HEK293 (cell line): ENCODE results near the gene ATP6V1B1.

Source experiments
- CTCF ChIA-PET: fragments of 350-600 bp; formaldehyde crosslinking; extraction: SDS; loops from one replicate; lab custom pipeline; 2021; ENCODE audit warnings: antibody characterized with exemption; lab: Yijun Ruan, JAX
- POLR2A ChIA-PET: fragments of 300-600 bp; formaldehyde crosslinking; extraction: SDS; loops from one replicate; lab custom pipeline; 2020; ENCODE audit warnings: antibody characterized with exemption, inconsistent platforms; lab: Yijun Ruan, JAX
- H3K27ac ChIP-seq: fragments of 200-500 bp; sonication (Bioruptor generic); 2 replicates; pipeline ENCODE4 v1.5.1; 2014; ENCODE audit warnings: low read depth, low read length, control low read depth, inconsistent platforms; ENCODE audit errors: extremely low read depth
- H3K36me3 ChIP-seq, 2 experiments: fragments of 200-500 bp in 1 of 2; sonication (Bioruptor generic) in 1 of 2; 1 replicate in 1 of 2; 2 replicates in 1 of 2; pipeline ENCODE4 v1.5.1; 2014 to 2017; ENCODE audit warnings: inconsistent platforms in 2 of 2, low read length in 2 of 2; ENCODE audit not compliant: control insufficient read depth in 2 of 2, insufficient read depth in 1 of 2
- H3K4me1 ChIP-seq: fragments of 200-500 bp; sonication (Bioruptor generic); 2 replicates; pipeline ENCODE4 v1.5.1; 2014; ENCODE audit warnings: mild to moderate bottlenecking, low read length, inconsistent platforms; ENCODE audit not compliant: control insufficient read depth, insufficient read depth
- H3K4me3 ChIP-seq: 2 replicates; pipeline ENCODE4 v1.5.1; 2011; ENCODE audit warnings: low read depth, mild to moderate bottlenecking, control low read depth, low read length, moderate library complexity
- H3K9me3 ChIP-seq: fragments of 200-500 bp; sonication (Bioruptor generic); 2 replicates; pipeline ENCODE4 v1.5.1; 2014; ENCODE audit warnings: low read depth, low read length, inconsistent platforms; ENCODE audit not compliant: control insufficient read depth, insufficient read depth
- KLF10 ChIP-seq: fragments of 450-650 bp; IDR thresholded peaks from 2 replicates; pipeline ENCODE4 v1.5.1; 2018; ENCODE audit warnings: missing biosample characterization, mild to moderate bottlenecking, missing genetic modification characterization
- PRDM1 ChIP-seq: fragments of 450-650 bp; formaldehyde crosslinking; IDR thresholded peaks from 2 replicates; pipeline ENCODE4; 2016; ENCODE audit warnings: missing biosample characterization, missing genetic modification characterization
- TCF7L2 ChIP-seq: IDR thresholded peaks from 2 replicates; pipeline ENCODE4 v1.6.1; 2011; ENCODE audit warnings: low read depth, mild to moderate bottlenecking, inconsistent platforms, low read length, moderate library complexity, borderline replicate concordance
- ZFP3 ChIP-seq: fragments of 450-650 bp; formaldehyde crosslinking; IDR thresholded peaks from 2 replicates; pipeline ENCODE4 v1.5.1; 2016; ENCODE audit warnings: low read depth, missing biosample characterization, missing genetic modification characterization
- ZFP41 ChIP-seq: fragments of 450-650 bp; formaldehyde crosslinking; IDR thresholded peaks from 2 replicates; pipeline ENCODE4 v1.5.1; 2016; ENCODE audit warnings: missing biosample characterization, missing genetic modification characterization, borderline replicate concordance
- ZNF174 ChIP-seq: fragments of 450-650 bp; formaldehyde crosslinking; IDR thresholded peaks from 2 replicates; pipeline ENCODE4 v1.5.0; 2017; ENCODE audit warnings: missing biosample characterization, mild to moderate bottlenecking, missing genetic modification characterization
- ZNF211 ChIP-seq: fragments of 450-650 bp; formaldehyde crosslinking; IDR thresholded peaks from 2 replicates; pipeline ENCODE4 v1.5.1; 2016; ENCODE audit warnings: low read depth, missing biosample characterization, missing genetic modification characterization
- ZNF311 ChIP-seq: fragments of 450-650 bp; formaldehyde crosslinking; IDR thresholded peaks from 2 replicates; pipeline ENCODE4 v1.5.1; 2017; ENCODE audit warnings: missing biosample characterization, missing genetic modification characterization, borderline replicate concordance
- ZNF549 ChIP-seq: fragments of 450-650 bp; IDR thresholded peaks from 2 replicates; pipeline ENCODE4 v1.5.1; 2018; ENCODE audit warnings: missing biosample characterization, missing genetic modification characterization, mild to moderate bottlenecking, inconsistent platforms, moderate library complexity
- ZNF610 ChIP-seq: fragments of 450-650 bp; formaldehyde crosslinking; IDR thresholded peaks from 2 replicates; pipeline ENCODE4 v1.5.1; 2016; ENCODE audit warnings: missing biosample characterization, missing genetic modification characterization, borderline replicate concordance
- TF ChIP-seq, protein P1 (sequence below): fragments of 450-650 bp; formaldehyde crosslinking; IDR thresholded peaks from 2 replicates; pipeline ENCODE4 v1.5.1; 2016; ENCODE audit warnings: missing biosample characterization, missing genetic modification characterization
- TF ChIP-seq, protein P2 (sequence below): fragments of 450-650 bp; formaldehyde crosslinking; IDR thresholded peaks from 2 replicates; pipeline ENCODE4 v1.5.1; 2017; ENCODE audit warnings: missing biosample characterization, missing genetic modification characterization
- TF ChIP-seq, protein P3 (sequence below): fragments of 450-650 bp; formaldehyde crosslinking; IDR thresholded peaks from 2 replicates; pipeline ENCODE4 v1.5.1; 2017; ENCODE audit warnings: missing biosample characterization, missing genetic modification characterization
- TF ChIP-seq, protein P4 (sequence below): fragments of 450-650 bp; formaldehyde crosslinking; IDR thresholded peaks from 2 replicates; pipeline ENCODE4 v1.5.0; 2017; ENCODE audit warnings: missing biosample characterization, missing genetic modification characterization, borderline replicate concordance

The ATP6V1B1 gene

DNA sequence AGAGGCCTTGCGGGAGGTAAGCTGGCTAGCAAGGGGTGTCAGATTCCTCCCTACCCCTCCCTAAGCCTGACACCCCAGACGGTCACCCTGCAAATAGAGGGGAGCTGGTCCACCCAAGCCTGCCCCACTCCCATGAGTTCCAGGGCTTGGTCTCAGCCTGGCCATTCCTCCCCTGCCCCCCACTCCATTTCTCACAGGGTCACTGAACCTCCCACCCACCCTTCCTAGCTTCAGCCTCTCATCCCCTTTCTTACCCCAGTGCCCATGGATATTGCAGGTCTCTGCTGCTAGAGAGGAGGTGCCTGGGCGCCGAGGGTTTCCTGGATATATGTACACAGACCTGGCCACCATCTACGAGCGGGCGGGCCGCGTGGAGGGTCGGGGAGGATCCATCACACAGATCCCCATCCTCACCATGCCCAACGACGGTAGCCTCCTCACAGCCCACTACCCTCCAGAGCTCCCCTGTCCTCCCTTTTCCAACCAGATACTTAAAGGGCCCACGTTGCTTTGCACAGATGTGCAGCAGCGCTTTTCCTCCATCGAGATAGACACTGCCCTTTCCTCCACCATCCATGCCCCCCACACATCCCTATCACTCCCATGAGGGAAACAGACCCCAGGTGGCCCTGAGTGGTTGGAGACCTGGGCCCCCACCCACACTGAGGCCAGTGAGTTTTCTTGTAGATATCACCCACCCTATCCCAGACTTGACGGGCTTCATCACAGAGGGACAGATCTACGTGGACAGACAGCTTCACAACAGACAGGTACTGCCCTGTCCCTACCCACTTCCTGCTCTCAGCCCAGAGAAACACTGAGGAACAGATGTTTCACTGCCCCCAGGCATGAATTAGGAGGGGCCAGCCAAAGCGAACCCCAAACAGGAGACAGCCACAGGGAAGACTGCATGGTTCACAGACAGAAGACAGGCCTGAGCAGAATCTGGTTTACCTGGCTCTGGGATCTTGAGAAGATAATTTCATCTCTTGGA, 27.5 kb downstream of the ATP6V1B1 start:
- CTCF ChIA-PET = interaction anchor here (0.6 to 3.3 kb wide), 6 partner anchors 8 to 581 kb away, joined by 3 to 21 read pairs (median 4); no protein-coding TSS in a partner anchor
- no peaks in the 10 kb centered on the region for H3K9me3 ChIP-seq
- no peak for TF ChIP-seq ZNF211 (tag by site-specific recombination)
- TF ChIP-seq, protein P1, sequence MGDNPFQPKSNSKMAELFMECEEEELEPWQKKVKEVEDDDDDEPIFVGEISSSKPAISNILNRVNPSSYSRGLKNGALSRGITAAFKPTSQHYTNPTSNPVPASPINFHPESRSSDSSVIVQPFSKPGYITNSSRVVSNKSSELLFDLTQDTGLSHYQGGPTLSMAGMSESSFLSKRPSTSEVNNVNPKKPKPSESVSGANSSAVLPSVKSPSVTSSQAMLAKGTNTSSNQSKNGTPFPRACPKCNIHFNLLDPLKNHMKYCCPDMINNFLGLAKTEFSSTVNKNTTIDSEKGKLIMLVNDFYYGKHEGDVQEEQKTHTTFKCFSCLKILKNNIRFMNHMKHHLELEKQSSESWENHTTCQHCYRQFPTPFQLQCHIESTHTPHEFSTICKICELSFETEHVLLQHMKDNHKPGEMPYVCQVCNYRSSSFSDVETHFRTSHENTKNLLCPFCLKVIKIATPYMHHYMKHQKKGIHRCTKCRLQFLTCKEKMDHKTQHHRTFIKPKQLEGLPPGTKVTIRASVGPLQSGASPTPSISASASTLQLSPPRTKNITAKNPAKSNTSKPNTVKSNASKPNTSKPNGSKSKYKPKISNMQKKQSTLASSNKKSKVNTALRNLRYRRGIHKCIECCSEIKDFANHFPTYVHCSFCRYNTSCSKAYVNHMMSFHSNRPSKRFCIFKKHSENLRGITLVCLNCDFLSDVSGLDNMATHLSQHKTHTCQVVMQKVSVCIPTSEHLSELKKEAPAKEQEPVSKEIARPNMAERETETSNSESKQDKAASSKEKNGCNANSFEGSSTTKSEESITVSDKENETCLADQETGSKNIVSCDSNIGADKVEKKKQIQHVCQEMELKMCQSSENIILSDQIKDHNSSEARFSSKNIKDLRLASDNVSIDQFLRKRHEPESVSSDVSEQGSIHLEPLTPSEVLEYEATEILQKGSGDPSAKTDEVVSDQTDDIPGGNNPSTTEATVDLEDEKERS (tag by site-specific recombination) = no peak
- no peak for TF ChIP-seq ZFP41 (tag by site-specific recombination)
- TF ChIP-seq ZFP3 = no peak
- no peak for TF ChIP-seq TCF7L2
- TF ChIP-seq ZNF610 (tag by site-specific recombination) = no peak
- TF ChIP-seq, protein P2, sequence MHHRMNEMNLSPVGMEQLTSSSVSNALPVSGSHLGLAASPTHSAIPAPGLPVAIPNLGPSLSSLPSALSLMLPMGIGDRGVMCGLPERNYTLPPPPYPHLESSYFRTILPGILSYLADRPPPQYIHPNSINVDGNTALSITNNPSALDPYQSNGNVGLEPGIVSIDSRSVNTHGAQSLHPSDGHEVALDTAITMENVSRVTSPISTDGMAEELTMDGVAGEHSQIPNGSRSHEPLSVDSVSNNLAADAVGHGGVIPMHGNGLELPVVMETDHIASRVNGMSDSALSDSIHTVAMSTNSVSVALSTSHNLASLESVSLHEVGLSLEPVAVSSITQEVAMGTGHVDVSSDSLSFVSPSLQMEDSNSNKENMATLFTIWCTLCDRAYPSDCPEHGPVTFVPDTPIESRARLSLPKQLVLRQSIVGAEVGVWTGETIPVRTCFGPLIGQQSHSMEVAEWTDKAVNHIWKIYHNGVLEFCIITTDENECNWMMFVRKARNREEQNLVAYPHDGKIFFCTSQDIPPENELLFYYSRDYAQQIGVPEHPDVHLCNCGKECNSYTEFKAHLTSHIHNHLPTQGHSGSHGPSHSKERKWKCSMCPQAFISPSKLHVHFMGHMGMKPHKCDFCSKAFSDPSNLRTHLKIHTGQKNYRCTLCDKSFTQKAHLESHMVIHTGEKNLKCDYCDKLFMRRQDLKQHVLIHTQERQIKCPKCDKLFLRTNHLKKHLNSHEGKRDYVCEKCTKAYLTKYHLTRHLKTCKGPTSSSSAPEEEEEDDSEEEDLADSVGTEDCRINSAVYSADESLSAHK (tag by site-specific recombination) = no peak
- TF ChIP-seq, protein P3, sequence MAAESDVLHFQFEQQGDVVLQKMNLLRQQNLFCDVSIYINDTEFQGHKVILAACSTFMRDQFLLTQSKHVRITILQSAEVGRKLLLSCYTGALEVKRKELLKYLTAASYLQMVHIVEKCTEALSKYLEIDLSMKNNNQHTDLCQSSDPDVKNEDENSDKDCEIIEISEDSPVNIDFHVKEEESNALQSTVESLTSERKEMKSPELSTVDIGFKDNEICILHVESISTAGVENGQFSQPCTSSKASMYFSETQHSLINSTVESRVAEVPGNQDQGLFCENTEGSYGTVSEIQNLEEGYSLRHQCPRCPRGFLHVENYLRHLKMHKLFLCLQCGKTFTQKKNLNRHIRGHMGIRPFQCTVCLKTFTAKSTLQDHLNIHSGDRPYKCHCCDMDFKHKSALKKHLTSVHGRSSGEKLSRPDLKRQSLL (tag by site-specific recombination) = no peak
- no peak for TF ChIP-seq KLF10 (tag by site-specific recombination)
- TF ChIP-seq ZNF174 (tag by site-specific recombination) = no peak
- no peak for TF ChIP-seq ZNF549 (tag by site-specific recombination)
- TF ChIP-seq, protein P4, sequence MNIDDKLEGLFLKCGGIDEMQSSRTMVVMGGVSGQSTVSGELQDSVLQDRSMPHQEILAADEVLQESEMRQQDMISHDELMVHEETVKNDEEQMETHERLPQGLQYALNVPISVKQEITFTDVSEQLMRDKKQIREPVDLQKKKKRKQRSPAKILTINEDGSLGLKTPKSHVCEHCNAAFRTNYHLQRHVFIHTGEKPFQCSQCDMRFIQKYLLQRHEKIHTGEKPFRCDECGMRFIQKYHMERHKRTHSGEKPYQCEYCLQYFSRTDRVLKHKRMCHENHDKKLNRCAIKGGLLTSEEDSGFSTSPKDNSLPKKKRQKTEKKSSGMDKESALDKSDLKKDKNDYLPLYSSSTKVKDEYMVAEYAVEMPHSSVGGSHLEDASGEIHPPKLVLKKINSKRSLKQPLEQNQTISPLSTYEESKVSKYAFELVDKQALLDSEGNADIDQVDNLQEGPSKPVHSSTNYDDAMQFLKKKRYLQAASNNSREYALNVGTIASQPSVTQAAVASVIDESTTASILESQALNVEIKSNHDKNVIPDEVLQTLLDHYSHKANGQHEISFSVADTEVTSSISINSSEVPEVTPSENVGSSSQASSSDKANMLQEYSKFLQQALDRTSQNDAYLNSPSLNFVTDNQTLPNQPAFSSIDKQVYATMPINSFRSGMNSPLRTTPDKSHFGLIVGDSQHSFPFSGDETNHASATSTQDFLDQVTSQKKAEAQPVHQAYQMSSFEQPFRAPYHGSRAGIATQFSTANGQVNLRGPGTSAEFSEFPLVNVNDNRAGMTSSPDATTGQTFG = no peak
- TF ChIP-seq PRDM1 = no peak
- no peak for TF ChIP-seq ZNF311 (tag by site-specific recombination)
- H3K27ac ChIP-seq = no peak overlapping the region
- peaks cover 0 to 13% of the 10 kb centered on the region in 2 experiments; a peak in 1 of 3 replicates for H3K36me3 ChIP-seq
- H3K4me1 ChIP-seq = no peaks in the 10 kb centered on the region
- POLR2A ChIA-PET = no interaction called here
- H3K4me3 ChIP-seq = no peak overlapping the region
